Fibroblast of mammary gland (primary cell): ENCODE data around the gene DEFB131B.
"Not testable (repeated sequence)": the region's sequence is repeated elsewhere in the genome, so short reads cannot be mapped to it uniquely, and the experiment has no call there.

ENCODE experiments used
- DNase-seq: peaks from one replicate; pipeline ENCODE4 v3.0.0-alpha.2; 2010; ENCODE audit warnings: low read depth
- H3K4me3 ChIP-seq: 2 replicates; pipeline ENCODE4 v1.5.1; 2011; ENCODE audit warnings: low read depth, mild to moderate bottlenecking, low read length, moderate library complexity; ENCODE audit not compliant: control insufficient read depth
- CTCF ChIP-seq: conservative IDR thresholded peaks from 2 replicates; pipeline ENCODE4 v1.5.1; 2011; ENCODE audit warnings: low read depth, low read length, inconsistent platforms; ENCODE audit not compliant: control insufficient read depth, insufficient read depth

DEFB131B gene

GRCh38 chr11:71878059-71878458 lies at the start of gene DEFB131B:
Gene DEFB131B (plus strand): TSS chr11:71878453. CDS start chr11:71878453, 0 bp downstream.
- H3K4me3 ChIP-seq, DNase-seq: not testable (repeated sequence)

GRCh38 chr11:71829247-71829646 lies 49.0 kb upstream of the DEFB131B start:
- DNase-seq, H3K4me3 ChIP-seq: not testable (repeated sequence)

DNA sequence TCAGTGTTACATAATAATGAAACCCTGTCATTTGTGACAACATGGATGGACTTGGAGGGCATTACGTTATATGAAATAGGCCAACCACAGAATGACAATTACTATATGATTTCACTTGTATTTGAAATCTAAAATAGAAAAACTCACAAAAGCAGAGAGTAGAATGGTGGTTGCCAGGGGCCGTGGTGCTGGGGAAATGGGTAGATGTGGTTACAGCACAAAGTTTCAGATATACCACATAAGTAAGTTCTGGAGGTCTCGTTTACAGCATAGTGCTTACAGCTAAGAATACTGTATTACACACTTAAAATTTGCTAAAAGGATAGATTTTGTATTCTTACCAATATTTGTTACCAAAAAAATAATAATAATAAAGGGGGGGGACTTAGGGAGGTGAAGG lies 48.6 kb upstream of the DEFB131B start:
- not testable (repeated sequence) for DNase-seq, H3K4me3 ChIP-seq

DNA sequence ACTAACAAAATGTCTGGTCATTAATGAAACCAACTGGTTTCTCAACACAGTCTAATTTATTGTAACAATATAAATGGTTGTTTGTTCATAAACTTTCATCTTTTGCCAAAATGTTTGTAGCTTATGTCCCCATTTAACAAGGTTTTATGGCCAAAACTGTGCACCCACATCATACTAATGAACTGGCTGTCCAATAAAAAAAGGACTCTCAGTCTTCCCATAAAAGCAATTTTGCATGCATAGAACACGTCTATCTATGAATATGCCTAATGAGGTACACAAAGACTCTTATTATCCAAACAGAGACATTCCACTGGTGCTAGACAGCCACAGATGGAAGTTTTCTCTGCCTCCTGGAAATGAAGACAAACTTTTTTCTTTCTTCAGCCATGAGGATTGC lies 45.4 kb upstream of the DEFB131B start, which contains the start of gene DEFB108B:
DEFB108B (plus strand) TSS at position 390 of the 400 bp plus-strand sequence; CDS start at position 390, 0 bp downstream.
- H3K4me3 ChIP-seq, DNase-seq: not testable (repeated sequence)

DNA sequence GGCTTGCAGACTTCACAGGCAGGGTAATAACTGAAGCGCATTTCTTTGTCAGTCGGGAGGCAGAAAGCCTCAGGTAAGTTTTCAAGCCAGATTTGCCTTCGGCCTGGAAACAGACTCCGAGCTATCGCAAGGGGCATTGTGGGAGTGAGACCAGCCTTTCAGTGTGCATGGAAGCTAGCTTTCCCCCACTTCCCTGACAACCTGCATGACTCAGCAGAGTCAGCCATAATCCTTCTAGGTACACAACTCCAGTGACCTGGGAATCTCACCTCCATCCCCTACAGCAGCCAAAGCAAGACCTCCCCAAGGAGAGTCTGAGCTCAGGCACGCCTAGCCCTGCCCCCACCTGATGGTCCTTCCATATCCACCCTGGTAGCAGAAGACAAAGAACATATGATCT lies 35.5 kb upstream of the DEFB131B start:
- DNase-seq = not testable (repeated sequence)

GRCh38 chr11:71843355-71843754 lies 34.9 kb upstream of the DEFB131B start:
- H3K4me3 ChIP-seq, DNase-seq: not testable (repeated sequence)

More for the DNA sequence above, 35.5 kb upstream of the DEFB131B start:
- not testable (repeated sequence) for H3K4me3 ChIP-seq

DNA sequence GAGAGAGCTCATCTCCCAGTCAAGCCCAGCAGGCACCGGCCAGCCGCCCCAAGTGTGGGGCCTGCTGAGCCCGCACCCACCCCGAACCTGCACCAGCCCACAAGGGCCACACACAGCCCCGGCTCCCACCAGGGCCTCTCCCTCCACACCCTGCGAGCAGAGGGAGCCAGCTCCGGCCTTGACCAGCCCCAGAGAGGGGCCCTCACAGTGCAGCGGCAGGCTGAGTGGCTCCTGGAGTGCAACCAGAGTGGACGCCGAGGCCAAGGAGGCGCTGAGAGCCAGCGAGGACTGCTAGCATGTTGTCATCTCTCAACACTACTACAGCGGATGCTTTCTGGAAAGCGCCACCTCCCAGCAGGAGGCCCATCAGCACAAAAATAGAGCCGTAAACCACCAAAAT lies 34.4 kb upstream of the DEFB131B start:
- H3K4me3 ChIP-seq = no peak overlapping the region
- no peak for TF ChIP-seq CTCF
- no peak for DNase-seq

DNA sequence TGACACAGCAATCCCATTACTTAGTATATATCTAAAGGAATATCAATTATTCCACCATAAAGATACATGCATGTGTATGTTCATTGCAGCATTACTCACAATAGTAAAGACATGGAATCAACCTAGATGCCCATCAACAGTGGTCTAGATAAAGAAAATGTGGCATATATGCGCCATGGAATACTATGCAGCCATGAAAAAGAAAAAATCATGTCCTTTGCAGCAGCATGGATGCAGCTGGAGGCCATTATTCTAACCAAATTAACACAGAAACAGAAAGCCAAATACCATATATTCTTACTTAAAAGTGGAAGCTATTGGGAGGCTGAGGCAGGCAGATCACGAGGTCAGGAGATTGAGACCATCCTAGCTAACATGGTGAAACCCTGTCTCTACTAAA lies 24.4 kb upstream of the DEFB131B start:
- H3K4me3 ChIP-seq, DNase-seq: not testable (repeated sequence)

- not testable (repeated sequence) for H3K4me3 ChIP-seq, DNase-seq
These were observed 22.4 kb upstream of the DEFB131B start for GRCh38 chr11:71855880-71856279.

DNA sequence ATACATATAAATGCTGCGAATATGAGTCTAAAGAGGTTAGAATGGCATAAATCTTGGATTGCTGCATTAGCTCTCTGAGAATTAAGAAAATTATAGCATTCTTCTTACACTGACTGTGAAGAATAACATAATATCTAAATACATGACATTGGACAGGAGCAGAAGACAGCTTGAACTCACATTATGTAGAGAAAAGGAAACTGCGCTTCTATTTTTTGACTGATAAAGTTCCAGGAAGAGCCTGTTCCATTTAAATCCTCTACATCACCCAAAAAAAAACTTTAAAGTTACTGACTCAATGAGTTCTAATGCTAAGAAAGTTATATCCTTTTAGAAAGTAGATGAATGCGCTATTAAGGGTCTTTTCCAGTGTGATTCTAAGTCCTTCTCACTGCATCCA lies 17.4 kb upstream of the DEFB131B start:
- not testable (repeated sequence) for H3K4me3 ChIP-seq, DNase-seq

- DNase-seq = peak; percentile 73
- peak; percentile 61 for TF ChIP-seq CTCF
These were observed 14.2 kb upstream of the DEFB131B start for GRCh38 chr11:71863978-71864627.

GRCh38 chr11:71867209-71867608 lies 11.0 kb upstream of the DEFB131B start:
- DNase-seq = peak; percentile 1
- not testable (repeated sequence) for H3K4me3 ChIP-seq

More at GRCh38 chr11:71863978-71864627, 14.2 kb upstream of the DEFB131B start:
- H3K4me3 ChIP-seq = not testable (repeated sequence)

- DNase-seq, H3K4me3 ChIP-seq: not testable (repeated sequence)
These were observed 8.3 kb upstream of the DEFB131B start for GRCh38 chr11:71869931-71870330.

DNA sequence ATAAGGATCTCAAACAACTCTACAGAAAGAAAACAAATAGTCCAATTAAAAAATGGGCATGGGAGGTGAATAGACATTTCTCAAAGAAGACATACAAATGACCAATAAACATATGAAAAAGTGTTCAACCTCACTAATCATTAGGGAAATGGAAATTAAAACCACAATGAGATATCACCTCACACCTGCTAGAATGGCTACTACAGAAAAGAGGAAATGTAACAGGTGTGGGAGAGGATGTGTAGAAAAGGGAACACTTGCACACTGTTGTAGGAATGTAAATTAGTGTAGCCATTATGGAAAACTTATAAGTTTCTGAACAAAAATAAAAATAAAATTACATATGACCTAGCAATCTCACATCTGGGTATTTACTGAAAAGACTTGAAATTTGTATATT lies 7.6 kb upstream of the DEFB131B start:
- H3K4me3 ChIP-seq, DNase-seq: not testable (repeated sequence)

DNA sequence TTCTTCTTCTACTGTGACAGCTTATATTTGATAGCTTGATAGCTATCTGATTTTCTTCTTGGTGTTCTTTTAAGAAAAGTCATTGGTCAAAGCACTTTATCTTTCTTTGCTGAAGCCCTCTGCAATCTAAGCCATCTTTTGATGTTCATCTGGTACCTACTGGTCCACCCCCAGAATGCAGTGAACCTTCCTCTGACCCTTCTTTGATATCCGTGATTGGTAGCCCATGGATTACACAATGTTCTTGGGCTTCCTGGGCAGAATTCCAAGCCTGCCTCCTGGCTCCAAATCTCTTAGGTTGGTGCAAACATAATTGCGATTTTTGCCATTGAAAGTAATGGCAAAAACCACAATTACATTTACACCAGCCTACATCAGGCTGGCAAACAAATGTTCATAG lies 2.0 kb upstream of the DEFB131B start:
- H3K4me3 ChIP-seq = not testable (repeated sequence)
- peak; percentile 4 for DNase-seq

GRCh38 chr11:71885806-71886205 lies 7.6 kb downstream of the DEFB131B start:
- not testable (repeated sequence) for H3K4me3 ChIP-seq, DNase-seq

DNA sequence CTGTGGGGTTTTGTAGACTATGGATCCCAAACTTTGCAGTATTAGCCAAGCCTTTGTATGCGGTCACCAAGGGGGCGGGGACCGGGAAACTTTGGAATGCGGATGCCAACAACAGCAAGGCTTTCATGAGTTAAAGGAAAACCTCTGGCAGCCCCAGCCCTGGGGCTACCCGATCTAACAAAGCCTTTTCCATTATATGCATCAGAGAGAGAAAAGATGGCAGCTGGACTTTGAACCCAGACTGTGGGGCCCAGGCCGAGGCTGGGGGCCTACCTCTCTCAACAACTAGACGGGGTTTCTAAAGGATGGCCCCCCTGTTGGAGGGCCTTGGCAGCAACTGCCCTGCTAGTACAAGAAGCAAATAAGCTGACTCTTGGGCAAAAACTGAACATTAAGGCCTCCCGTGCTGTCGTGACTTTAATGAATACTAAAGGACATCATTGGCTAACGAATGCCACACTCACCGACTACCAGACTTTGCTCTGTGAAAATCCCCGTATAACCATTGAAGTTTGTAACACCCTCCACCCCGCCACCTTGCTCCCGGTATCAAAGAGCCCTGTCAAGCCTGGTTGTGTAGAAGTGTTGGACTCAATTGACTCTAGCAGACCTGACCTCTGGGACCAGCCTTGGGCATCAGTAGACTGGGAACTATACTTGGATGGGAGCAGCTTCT lies 10.2 kb downstream of the DEFB131B start:
- DNase-seq, H3K4me3 ChIP-seq: not testable (repeated sequence)
